GM12892 (cell line): ENCODE data around the gene CAV1.

ENCODE experiments used
- POLR2A ChIP-seq: IDR thresholded peaks from 2 replicates; pipeline ENCODE4 v1.6.1; 2011; ENCODE audit warnings: low read depth, low read length, control low read depth
- POLR2AphosphoS5 ChIP-seq: IDR thresholded peaks from 2 replicates; pipeline ENCODE4 v1.6.1; 2011; ENCODE audit warnings: low read depth, low read length, control low read depth
- TAF1 ChIP-seq: IDR thresholded peaks from 2 replicates; pipeline ENCODE4 v1.6.1; 2011; ENCODE audit warnings: low read depth, mild to moderate bottlenecking, control low read depth, low read length, borderline replicate concordance

DNA sequence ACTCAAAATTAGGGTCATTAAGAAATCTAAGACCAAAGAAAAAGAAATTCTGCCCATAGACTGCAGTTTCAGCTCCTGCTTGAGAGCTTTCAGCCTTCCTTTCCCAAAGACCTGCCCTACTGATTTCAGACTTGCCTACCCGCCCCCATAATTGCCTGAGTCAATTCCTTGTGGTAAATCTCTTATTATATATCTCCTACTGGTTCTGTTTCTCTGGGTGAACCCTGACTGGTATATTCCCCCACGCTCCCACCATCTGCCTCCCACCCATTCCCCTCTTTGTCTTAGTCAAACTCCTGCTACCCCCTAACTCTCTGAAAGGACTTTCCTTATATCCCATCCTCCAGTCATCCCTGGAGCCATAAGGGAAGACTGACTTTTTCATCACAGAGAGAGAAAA lies 82.5 kb downstream of the CAV1 start:
- no peak for TF ChIP-seq POLR2A
- TF ChIP-seq POLR2AphosphoS5 = no peak
- no peak for TF ChIP-seq TAF1
